GM10248 (cell line): ENCODE measurements around the gene CLMP.

Source experiments
- CTCF ChIA-PET: fragments of 300-600 bp; sonication (Branson Sonifier 250); formaldehyde crosslinking; extraction: SDS; loops from one replicate; lab custom pipeline; 2021; ENCODE audit warnings: antibody characterized with exemption; lab: Yijun Ruan, JAX
- POLR2A ChIA-PET: fragments of 350-650 bp; sonication (Branson Sonifier 250); formaldehyde crosslinking; extraction: SDS; loops from one replicate; lab custom pipeline; 2020; ENCODE audit warnings: antibody characterized with exemption; lab: Yijun Ruan, JAX
- DNase-seq: peaks from one replicate; pipeline ENCODE4 v3.0.0; 2012; ENCODE audit errors: extremely low spot score
- CTCF ChIP-seq: IDR thresholded peaks from 2 replicates; pipeline ENCODE4 v1.5.1; 2012; ENCODE audit warnings: mild to moderate bottlenecking, low read depth; ENCODE audit errors: extremely low read depth, missing control alignments, control extremely low read depth

CLMP gene

DNA sequence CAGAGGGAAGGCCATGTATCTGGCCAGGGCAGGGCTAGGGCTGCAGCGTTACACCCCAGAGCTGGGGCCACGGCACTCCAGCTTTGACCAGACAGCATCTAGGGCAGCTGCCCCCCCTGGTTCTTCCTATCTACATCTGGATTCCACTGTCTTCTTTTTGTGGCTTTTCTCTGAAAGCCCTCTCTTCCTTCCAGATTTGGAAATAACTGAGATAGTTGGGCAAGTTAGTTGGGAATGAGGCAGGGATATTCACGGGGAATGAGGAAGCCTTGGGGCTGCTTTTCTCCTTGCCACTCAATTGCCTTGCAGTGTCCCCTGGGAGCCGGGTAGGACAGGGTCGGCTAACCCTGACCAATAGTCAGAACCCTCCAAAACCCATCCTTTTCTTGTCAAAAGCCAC, 26.8 kb downstream of the CLMP start:
- CTCF ChIA-PET, result interaction anchor here (2.2 to 5.6 kb wide), 3 partner anchors 8 to 93 kb away, joined by 8 to 33 read pairs (median 14); no protein-coding TSS in a partner anchor
- no peak for DNase-seq
- POLR2A ChIA-PET, result no interaction called here
- TF ChIP-seq CTCF, result no peak

DNA sequence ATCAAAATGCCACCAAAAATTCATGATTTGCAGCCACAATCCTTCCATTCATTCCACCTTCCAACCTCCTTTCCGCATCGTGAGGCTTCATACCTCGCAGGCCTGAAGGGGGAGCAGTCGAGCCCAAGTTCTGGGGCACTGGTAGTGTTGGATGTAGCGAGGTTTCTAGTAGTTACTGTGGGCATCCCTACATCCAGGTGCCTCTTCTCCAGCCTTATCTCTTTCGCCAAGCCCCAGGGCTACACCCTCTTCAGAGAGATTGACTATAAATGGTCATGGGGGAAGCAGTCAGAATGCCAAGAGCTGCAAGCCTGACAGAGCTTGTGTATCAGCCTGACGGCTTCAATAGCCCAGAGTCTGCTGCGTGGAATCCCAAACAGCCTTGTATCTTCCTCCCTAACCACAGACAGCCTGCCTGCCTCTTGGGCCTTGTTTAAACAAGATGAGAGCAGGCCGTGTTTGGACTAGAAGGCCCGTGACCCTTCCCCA, 28.9 kb downstream of the CLMP start:
- ChIA-PET POLR2A (no interaction called here), CTCF (interaction anchor here (0.9 to 5.6 kb wide), 10 partner anchors 9 to 95 kb away, joined by 3 to 33 read pairs (median 4); no protein-coding TSS in a partner anchor)
- DNase-seq, result no peak
- peak; percentile 56 for TF ChIP-seq CTCF

DNA sequence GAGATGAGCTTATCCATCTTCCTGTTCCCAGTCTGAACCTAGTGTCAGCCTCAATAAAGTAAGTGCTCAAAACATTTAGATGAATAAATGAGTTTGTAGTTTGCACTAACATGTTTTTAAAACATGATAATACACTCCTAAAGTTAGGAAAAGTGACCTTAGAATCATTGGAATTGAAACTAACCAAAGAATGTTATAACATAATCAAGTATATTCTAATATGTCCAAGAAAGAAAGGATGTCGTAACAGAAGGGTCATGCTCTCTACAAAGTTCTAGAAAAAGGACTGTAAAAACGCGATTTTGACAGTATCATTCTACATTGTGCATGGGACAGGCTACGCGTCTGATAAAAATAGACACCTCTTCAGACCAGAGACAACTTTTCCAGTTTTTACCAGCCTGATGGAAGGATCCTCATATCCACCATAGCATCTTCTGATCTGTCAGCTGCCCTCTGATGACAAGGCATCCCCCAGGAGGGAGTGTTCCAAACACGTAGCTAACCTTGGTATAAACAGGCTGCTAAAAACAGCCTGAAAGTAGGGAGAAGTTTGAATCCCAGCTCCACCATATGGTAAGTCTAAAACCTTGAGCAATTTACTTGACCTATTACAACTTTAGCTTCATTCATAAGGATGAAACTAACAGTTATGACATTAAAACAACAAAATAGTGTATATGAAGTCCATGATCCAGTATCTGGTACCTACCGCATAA, 30.2 kb downstream of the CLMP start:
- CTCF ChIA-PET, result interaction anchor here (0.6 to 5.6 kb wide), 13 partner anchors 9 to 311 kb away, joined by 3 to 33 read pairs (median 3); no protein-coding TSS in a partner anchor
- no peak for TF ChIP-seq CTCF
- no peak for DNase-seq
- POLR2A ChIA-PET, result no interaction called here

DNA sequence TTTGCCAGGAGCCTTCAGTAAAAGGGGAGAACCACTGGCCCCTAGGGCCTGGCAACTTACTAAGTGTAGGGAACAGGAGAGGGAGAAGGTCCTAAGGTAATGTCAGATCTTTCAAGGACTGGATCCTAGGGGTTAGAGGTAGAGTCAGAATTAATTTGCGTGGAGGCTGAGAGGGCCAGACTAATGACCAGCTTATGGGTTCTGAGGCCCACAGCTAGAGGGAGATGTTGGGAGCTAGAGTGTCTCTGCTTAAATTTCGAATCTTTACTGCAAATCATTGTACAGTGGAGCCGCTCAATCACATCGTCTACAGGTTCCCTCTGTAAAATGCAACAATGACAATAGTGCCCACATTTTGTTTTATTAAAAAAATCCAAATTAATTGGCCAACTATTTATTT, 31.4 kb downstream of the CLMP start:
- no peak for DNase-seq
- ChIA-PET POLR2A (no interaction called here), CTCF (interaction anchor here (1.1 to 5.6 kb wide), 6 partner anchors 9 to 98 kb away, joined by 3 to 33 read pairs (median 6); no protein-coding TSS in a partner anchor)
- TF ChIP-seq CTCF, result no peak

GRCh38 chr11:123161376-123162030, 33.5 kb downstream of the CLMP start:
- DNase-seq, result no peak
- POLR2A ChIA-PET, result no interaction called here
- CTCF ChIA-PET, result interaction anchor here (1.0 to 1.3 kb wide), 4 partner anchors 9 to 302 kb away, joined by 3 to 5 read pairs (median 3); no protein-coding TSS in a partner anchor
- no peak for TF ChIP-seq CTCF

DNA sequence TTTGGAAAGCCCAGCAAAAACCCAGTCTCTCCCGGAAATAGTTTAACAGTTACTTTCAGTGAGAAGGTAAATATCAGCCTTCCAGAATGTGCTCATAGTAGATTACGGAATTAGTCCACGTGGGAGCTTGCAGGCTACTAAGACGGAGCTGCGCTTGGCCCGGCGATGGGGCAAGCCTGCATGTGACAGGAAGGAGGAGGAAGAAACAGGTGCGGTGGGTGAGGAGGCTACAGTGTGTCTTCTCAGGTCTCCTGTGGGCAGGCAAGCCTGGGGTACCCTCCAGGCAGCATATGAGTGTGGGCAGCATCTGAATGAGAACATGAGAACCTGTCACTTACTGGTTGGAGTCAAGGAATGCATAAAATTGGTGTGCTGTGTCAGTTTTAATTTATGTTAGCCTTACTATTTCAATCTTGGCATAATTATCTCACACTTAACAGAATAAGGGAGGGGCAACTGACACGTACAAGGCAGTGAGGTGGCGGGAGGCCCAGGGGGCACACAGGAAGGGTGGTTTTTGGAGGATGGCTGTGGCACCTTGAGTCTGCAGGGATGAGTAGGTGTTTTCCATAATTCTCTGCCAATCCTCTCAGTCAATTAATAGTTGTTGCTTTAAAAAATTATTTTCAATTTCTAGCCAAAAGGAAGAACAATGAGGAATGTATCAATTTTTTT, 35.7 kb downstream of the CLMP start:
- CTCF ChIA-PET, result no interaction called here
- DNase-seq, result no peak

More for the DNA sequence above, 35.7 kb downstream of the CLMP start:
- POLR2A ChIA-PET, result no interaction called here
- TF ChIP-seq CTCF, result no peak
